ENCODE data around the gene UBA3. TPM values are rescaled to one million over a fixed set of nuclear protein-coding genes. Genes with fewer than 3 reads are reported as not detected.
A peak's percentile ranks its signal among the peaks of the same experiment; 100 is the strongest.

UBA3 gene
- total and polyA plus RNA-seq, 2 donors from 2014 or later = 35.3 to 63.1 TPM

GRCh38 chr3:69092030-69092516 is 11.9 kb upstream of the UBA3 start:
- no peaks in the 10 kb centered on the region for H3K27me3 ChIP-seq (ENCODE audit: control insufficient read depth, insufficient read depth, low read length)
- H3K27ac ChIP-seq (ENCODE audit: low read depth in 2 of 2, low read length in 2 of 2) = peak overlapping the region in 1 of 2 donors; percentile 12
- TF ChIP-seq CTCF (IDR thresholded peaks at IDR 0.05; ENCODE audit: borderline replicate concordance, extremely low read depth, insufficient read depth) = no peak
- FAIRE-seq (no peak), DNase-seq (peak in 2 of 5 donors; percentile 40 to 45)
- H3K36me3 ChIP-seq (ENCODE audit: control insufficient read depth in 2 of 3, insufficient read depth in 3 of 3, low read length in 3 of 3) = no peaks in the 10 kb centered on the region
- peaks cover 0 to 32% (median 24%) of the 10 kb centered on the region in 3 donors for H3K4me1 ChIP-seq (ENCODE audit: control insufficient read depth in 2 of 3, insufficient read depth in 2 of 3, low read depth in 1 of 3, low read length in 3 of 3)
- intact Hi-C loops (cut with DNase I) = no loop called here
- H3K4me3 ChIP-seq (ENCODE audit: low read length in 3 of 3) = peak overlapping the region in 1 of 3 donors; percentile 8
- no peaks in the 10 kb centered on the region for H3K9me3 ChIP-seq (ENCODE audit: control insufficient read depth in 2 of 3, insufficient read depth in 1 of 3, low read length in 3 of 3)
- H3K9ac ChIP-seq (ENCODE audit: low read length in 3 of 3) = peak overlapping the region in 1 of 3 donors; percentile 19

GRCh38 chr3:69091389-69092029 is 11.3 kb upstream of the UBA3 start:
- intact Hi-C loops (cut with DNase I) = no loop called here
- H3K9me3 ChIP-seq (ENCODE audit: control insufficient read depth in 2 of 3, insufficient read depth in 1 of 3, low read length in 3 of 3) = no peaks in the 10 kb centered on the region
- H3K36me3 ChIP-seq (ENCODE audit: control insufficient read depth in 2 of 3, insufficient read depth in 3 of 3, low read length in 3 of 3) = no peaks in the 10 kb centered on the region
- DNase-seq (no peak), FAIRE-seq (no peak)
- H3K4me3 ChIP-seq (ENCODE audit: low read length in 3 of 3) = no peak overlapping the region
- H3K4me1 ChIP-seq (ENCODE audit: control insufficient read depth in 2 of 3, insufficient read depth in 2 of 3, low read depth in 1 of 3, low read length in 3 of 3) = peaks cover 0 to 32% (median 26%) of the 10 kb centered on the region in 3 donors
- H3K27ac ChIP-seq (ENCODE audit: low read depth in 2 of 2, low read length in 2 of 2) = peak overlapping the region in 1 of 2 donors; percentile 12
- peak overlapping the region in 1 of 3 donors; percentile 19 for H3K9ac ChIP-seq (ENCODE audit: low read length in 3 of 3)
- no peak for TF ChIP-seq CTCF (IDR thresholded peaks at IDR 0.05; ENCODE audit: borderline replicate concordance, extremely low read depth, insufficient read depth)
- H3K27me3 ChIP-seq (ENCODE audit: control insufficient read depth, insufficient read depth, low read length) = no peaks in the 10 kb centered on the region

- no peak overlapping the region for H3K27ac ChIP-seq (ENCODE audit: low read depth in 2 of 2, low read length in 2 of 2)
- no peak for TF ChIP-seq CTCF (IDR thresholded peaks at IDR 0.05; ENCODE audit: borderline replicate concordance, extremely low read depth, insufficient read depth)
- H3K9ac ChIP-seq (ENCODE audit: low read length in 3 of 3) = no peak overlapping the region
- no peak for DNase-seq
- no peaks in the 10 kb centered on the region for H3K27me3 ChIP-seq (ENCODE audit: control insufficient read depth, insufficient read depth, low read length)
- no peaks in the 10 kb centered on the region for H3K9me3 ChIP-seq (ENCODE audit: control insufficient read depth in 2 of 3, insufficient read depth in 1 of 3, low read length in 3 of 3)
- H3K36me3 ChIP-seq (ENCODE audit: control insufficient read depth in 2 of 3, insufficient read depth in 3 of 3, low read length in 3 of 3) = no peaks in the 10 kb centered on the region
- peaks cover 0 to 31% (median 27%) of the 10 kb centered on the region in 3 donors for H3K4me1 ChIP-seq (ENCODE audit: control insufficient read depth in 2 of 3, insufficient read depth in 2 of 3, low read depth in 1 of 3, low read length in 3 of 3)
- intact Hi-C loops (cut with DNase I) = no loop called here
- no peak for FAIRE-seq
- H3K4me3 ChIP-seq (ENCODE audit: low read length in 3 of 3) = no peak overlapping the region
These were observed 9.9 kb upstream of the UBA3 start for GRCh38 chr3:69090021-69090420.
